Measurements from ENCODE around the gene KRT86. TPM values are rescaled to one million over a fixed set of nuclear protein-coding genes. Genes with fewer than 3 reads are reported as not detected.
"Not testable (repeated sequence)": the region's sequence is repeated elsewhere in the genome, so short reads cannot be mapped to it uniquely, and the experiment has no call there.

KRT86 gene
- total and polyA plus RNA-seq, 2 donors from 2014 or later = 1.3 TPM; not detected in 1

DNA sequence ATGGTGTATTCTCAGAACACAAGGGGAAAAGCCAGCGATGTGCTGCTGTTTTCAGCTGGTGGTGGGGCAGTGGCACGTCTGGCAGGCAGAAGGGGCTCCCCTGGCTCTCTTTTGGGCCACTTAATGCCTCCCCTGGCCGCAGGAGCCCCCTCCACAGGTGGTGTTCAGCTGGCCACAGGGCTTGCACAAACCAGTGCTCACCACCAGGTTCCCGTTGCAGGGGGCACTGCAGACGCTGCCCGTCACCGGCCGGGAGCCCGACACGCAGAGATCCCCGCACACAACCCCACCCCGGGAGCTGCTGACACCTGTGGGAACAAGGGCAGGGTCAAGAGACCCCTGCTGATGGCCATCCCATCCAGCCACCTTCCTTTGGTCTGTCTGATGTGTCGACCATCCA is 40.1 kb downstream of the KRT86 start:
- Histone ChIP-seq H3K9ac (ENCODE audit: low read length in 3 of 3) (no peak overlapping the region), H3K27ac (ENCODE audit: low read depth in 2 of 2, low read length in 2 of 2) (no peak overlapping the region), H3K4me1 (ENCODE audit: control insufficient read depth in 2 of 3, insufficient read depth in 2 of 3, low read depth in 1 of 3, low read length in 3 of 3) (no peaks in the 10 kb centered on the region), H3K36me3 (ENCODE audit: control insufficient read depth in 2 of 3, insufficient read depth in 3 of 3, low read length in 3 of 3) (no peaks in the 10 kb centered on the region), H3K27me3 (ENCODE audit: control insufficient read depth, insufficient read depth, low read length) (no peaks in the 10 kb centered on the region), H3K4me3 (ENCODE audit: low read length in 3 of 3) (no peak overlapping the region), H3K9me3 (ENCODE audit: control insufficient read depth in 2 of 3, insufficient read depth in 1 of 3, low read length in 3 of 3) (no peaks in the 10 kb centered on the region)
- DNase-seq (no peak), FAIRE-seq (no peak)
- no peak for TF ChIP-seq CTCF (IDR thresholded peaks at IDR 0.05; ENCODE audit: borderline replicate concordance, extremely low read depth, insufficient read depth)
- intact Hi-C loops (cut with DNase I) = no loop called here

DNA sequence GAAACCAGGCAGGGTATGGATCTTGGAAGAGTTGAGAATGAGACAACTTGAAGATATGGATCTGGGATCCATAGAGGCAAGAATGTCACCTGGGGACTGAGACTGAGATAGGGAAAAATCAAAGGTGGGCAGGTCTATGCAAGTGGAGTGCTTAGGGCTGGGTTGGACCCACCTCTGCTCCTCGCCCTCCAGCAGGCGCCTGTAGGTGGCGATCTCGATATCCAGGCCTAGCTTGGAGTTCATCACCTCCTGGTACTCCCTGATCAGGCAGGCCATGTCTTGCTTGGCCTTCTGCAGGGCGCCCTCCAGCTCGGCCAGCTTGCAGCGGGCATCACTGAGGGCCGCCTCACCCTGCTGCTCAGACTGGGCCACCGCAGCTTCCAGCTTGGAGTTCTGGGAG is 41.3 kb downstream of the KRT86 start:
- not testable (repeated sequence) for DNase-seq

GRCh38 chr12:52316290-52316689 is 41.8 kb downstream of the KRT86 start:
- Histone ChIP-seq H3K27me3 (ENCODE audit: control insufficient read depth, insufficient read depth, low read length) (no peaks in the 10 kb centered on the region), H3K9ac (ENCODE audit: low read length in 3 of 3) (no peak overlapping the region), H3K4me1 (ENCODE audit: control insufficient read depth in 2 of 3, insufficient read depth in 2 of 3, low read depth in 1 of 3, low read length in 3 of 3) (no peaks in the 10 kb centered on the region), H3K27ac (ENCODE audit: low read depth in 2 of 2, low read length in 2 of 2) (no peak overlapping the region), H3K36me3 (ENCODE audit: control insufficient read depth in 2 of 3, insufficient read depth in 3 of 3, low read length in 3 of 3) (no peaks in the 10 kb centered on the region), H3K9me3 (ENCODE audit: control insufficient read depth in 2 of 3, insufficient read depth in 1 of 3, low read length in 3 of 3) (no peaks in the 10 kb centered on the region), H3K4me3 (ENCODE audit: low read length in 3 of 3) (no peak overlapping the region)
- intact Hi-C loops (cut with DNase I) = no loop called here
- FAIRE-seq (no peak), DNase-seq (no peak)
- TF ChIP-seq CTCF (IDR thresholded peaks at IDR 0.05; ENCODE audit: borderline replicate concordance, extremely low read depth, insufficient read depth) = no peak

More for the DNA sequence above, 41.3 kb downstream of the KRT86 start:
- H3K4me1 ChIP-seq (ENCODE audit: control insufficient read depth in 2 of 3, insufficient read depth in 2 of 3, low read depth in 1 of 3, low read length in 3 of 3); H3K4me3 ChIP-seq (ENCODE audit: low read length in 3 of 3); FAIRE-seq; intact Hi-C loops (cut with DNase I); H3K9me3 ChIP-seq (ENCODE audit: control insufficient read depth in 2 of 3, insufficient read depth in 1 of 3, low read length in 3 of 3); H3K9ac ChIP-seq (ENCODE audit: low read length in 3 of 3); H3K27me3 ChIP-seq (ENCODE audit: control insufficient read depth, insufficient read depth, low read length); H3K36me3 ChIP-seq (ENCODE audit: control insufficient read depth in 2 of 3, insufficient read depth in 3 of 3, low read length in 3 of 3); H3K27ac ChIP-seq (ENCODE audit: low read depth in 2 of 2, low read length in 2 of 2): not testable (repeated sequence)

GRCh38 chr12:52316701-52317100 is 42.3 kb downstream of the KRT86 start:
- Histone ChIP-seq H3K4me3 (ENCODE audit: low read length in 3 of 3) (no peak overlapping the region), H3K4me1 (ENCODE audit: control insufficient read depth in 2 of 3, insufficient read depth in 2 of 3, low read depth in 1 of 3, low read length in 3 of 3) (no peaks in the 10 kb centered on the region), H3K36me3 (ENCODE audit: control insufficient read depth in 2 of 3, insufficient read depth in 3 of 3, low read length in 3 of 3) (no peaks in the 10 kb centered on the region), H3K27me3 (ENCODE audit: control insufficient read depth, insufficient read depth, low read length) (no peaks in the 10 kb centered on the region), H3K27ac (ENCODE audit: low read depth in 2 of 2, low read length in 2 of 2) (no peak overlapping the region), H3K9ac (ENCODE audit: low read length in 3 of 3) (no peak overlapping the region), H3K9me3 (ENCODE audit: control insufficient read depth in 2 of 3, insufficient read depth in 1 of 3, low read length in 3 of 3) (no peaks in the 10 kb centered on the region)
- intact Hi-C loops (cut with DNase I) = no loop called here
- TF ChIP-seq CTCF (IDR thresholded peaks at IDR 0.05; ENCODE audit: borderline replicate concordance, extremely low read depth, insufficient read depth) = no peak
- DNase-seq (peak in 1 of 5 donors; percentile 9), FAIRE-seq (no peak)

All from kidney (tissue), 14 donors.